ENCODE measurements around the gene OR6Q1.

OR6Q1 gene

DNA sequence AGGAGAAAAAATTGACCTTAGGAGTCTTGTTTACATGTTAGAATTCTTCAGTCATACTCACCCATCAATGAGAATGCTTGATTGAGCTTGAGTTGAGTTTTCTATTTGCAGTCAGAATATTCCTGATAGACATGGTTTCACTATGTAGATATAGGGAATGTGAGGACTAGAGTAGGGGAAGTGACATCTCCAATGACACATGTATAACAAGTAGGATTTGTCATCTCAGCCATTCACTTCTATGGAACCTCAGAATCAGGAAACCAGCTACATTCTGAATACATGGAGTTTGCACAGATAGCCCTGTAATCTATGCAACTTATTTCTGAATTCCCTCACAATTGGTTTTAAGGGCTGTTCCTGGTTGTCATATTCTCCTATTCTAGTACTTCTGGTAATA, 27.2 kb upstream of the OR6Q1 start:
- TF ChIP-seq, protein P1, sequence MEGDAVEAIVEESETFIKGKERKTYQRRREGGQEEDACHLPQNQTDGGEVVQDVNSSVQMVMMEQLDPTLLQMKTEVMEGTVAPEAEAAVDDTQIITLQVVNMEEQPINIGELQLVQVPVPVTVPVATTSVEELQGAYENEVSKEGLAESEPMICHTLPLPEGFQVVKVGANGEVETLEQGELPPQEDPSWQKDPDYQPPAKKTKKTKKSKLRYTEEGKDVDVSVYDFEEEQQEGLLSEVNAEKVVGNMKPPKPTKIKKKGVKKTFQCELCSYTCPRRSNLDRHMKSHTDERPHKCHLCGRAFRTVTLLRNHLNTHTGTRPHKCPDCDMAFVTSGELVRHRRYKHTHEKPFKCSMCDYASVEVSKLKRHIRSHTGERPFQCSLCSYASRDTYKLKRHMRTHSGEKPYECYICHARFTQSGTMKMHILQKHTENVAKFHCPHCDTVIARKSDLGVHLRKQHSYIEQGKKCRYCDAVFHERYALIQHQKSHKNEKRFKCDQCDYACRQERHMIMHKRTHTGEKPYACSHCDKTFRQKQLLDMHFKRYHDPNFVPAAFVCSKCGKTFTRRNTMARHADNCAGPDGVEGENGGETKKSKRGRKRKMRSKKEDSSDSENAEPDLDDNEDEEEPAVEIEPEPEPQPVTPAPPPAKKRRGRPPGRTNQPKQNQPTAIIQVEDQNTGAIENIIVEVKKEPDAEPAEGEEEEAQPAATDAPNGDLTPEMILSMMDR (IDR thresholded peaks at IDR 0.05; ENCODE audit: extremely low read depth, insufficient read depth, missing control alignments): no peak
- in situ Hi-C loops (cut with MboI; ENCODE audit: low pct_unique_long_range_greater_than_20kb, low sequenced_read_pairs, unreplicated experiment): no loop called here

DNA sequence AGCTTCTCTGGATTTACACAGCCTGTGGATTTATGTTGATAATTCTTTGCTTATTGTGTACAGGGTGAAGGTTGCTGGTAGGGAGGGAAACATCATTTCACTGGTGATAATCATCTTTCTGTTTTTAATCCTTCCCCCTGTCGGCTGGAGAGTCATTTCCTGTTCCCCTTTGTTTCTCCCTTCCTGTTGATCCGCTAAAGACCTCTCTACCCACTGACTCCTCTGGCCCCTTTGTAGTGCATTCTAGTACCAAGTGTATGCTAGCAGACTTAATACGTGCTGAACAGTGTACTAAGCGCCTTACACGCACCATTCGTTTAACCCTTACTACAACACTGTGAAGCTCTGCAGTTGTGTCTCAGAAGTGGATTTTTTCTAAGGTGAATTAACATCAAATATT, 26.1 kb upstream of the OR6Q1 start:
- TF ChIP-seq, protein P1 (IDR thresholded peaks at IDR 0.05; ENCODE audit: extremely low read depth, insufficient read depth, missing control alignments): no peak
- DNase-seq (ENCODE audit: low spot score): no peak
- in situ Hi-C loops (cut with MboI; ENCODE audit: low pct_unique_long_range_greater_than_20kb, low sequenced_read_pairs, unreplicated experiment): no loop called here

More for the DNA sequence above, 27.2 kb upstream of the OR6Q1 start:
- DNase-seq (ENCODE audit: low spot score): no peak

DNA sequence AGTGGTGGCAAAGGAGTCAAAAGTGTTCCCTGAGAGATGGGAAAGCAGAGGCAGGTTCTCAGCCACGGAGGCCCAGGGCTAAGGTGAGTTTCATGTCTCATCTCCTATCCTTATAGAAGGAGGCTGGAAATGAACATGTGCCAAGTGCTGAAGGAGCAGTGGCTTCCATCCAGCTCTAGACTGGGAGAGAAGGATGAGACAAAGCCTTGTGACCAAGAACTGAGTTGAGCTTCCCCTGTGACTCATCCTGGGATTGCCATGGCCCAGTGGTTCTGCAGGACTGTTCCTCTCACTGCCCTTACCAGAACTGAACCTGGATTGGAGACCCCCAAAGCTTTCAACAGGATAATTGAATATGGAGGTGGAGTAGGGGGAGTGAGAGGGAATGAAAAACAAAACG, 23.8 kb upstream of the OR6Q1 start:
- in situ Hi-C loops (cut with MboI; ENCODE audit: low pct_unique_long_range_greater_than_20kb, low sequenced_read_pairs, unreplicated experiment): no loop called here
- no peak for DNase-seq (ENCODE audit: low spot score)

DNA sequence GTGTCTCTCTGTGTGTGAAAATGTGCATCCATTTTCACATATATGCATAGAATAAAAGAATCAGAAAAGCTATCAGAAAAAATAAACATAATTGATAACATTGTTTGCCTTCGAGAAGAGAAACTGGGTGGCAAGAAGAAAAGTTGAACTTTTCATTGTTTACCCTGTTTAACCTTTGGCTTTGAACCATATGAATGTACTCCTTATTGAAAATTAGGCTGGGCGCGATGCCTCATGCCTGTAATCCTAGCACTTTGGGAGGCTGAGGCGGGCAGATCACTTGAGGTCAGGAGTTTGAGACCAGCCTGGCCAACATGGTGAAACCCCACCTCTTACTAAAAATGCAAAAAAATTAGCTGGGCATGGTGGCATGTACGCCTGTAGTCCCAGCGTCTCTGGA, 19.0 kb upstream of the OR6Q1 start:
- in situ Hi-C loops (cut with MboI; ENCODE audit: low pct_unique_long_range_greater_than_20kb, low sequenced_read_pairs, unreplicated experiment): no loop called here
- TF ChIP-seq, protein P1 (IDR thresholded peaks at IDR 0.05; ENCODE audit: extremely low read depth, insufficient read depth, missing control alignments): no peak
- DNase-seq (ENCODE audit: low spot score): no peak

More for the DNA sequence above, 23.8 kb upstream of the OR6Q1 start:
- TF ChIP-seq, protein P1 (IDR thresholded peaks at IDR 0.05; ENCODE audit: extremely low read depth, insufficient read depth, missing control alignments): no peak

DNA sequence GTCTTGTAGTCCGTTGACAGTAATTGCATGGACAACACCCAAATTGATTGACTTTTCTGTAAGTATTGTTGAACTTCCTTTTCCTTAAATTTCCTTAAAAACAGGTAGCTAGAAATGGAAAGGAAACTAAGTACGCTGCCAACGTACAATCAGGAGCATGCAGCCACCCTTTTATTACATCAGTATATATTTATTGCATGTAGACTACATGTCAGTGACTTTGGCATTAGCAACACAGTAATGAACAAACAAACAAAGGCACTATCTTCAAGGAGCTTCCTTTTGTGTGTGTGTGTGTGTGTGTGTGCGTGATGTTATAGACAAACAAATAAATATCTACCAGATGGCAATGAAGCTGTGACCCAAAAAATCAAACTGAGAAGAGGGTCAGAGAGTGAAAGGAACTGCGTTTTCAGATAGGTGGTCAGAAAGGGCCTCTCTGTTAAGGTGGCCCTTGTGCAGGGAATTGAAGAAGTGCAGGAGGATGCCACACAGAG, 7.3 kb upstream of the OR6Q1 start, which contains the start of gene OR9Q1:
Gene OR9Q1, plus strand, starts transcription at position 447 of the 497 bp plus-strand sequence. CDS start 155,564 bp downstream, outside the sequence.
- DNase-seq (ENCODE audit: low spot score): no peak
- in situ Hi-C loops (cut with MboI; ENCODE audit: low pct_unique_long_range_greater_than_20kb, low sequenced_read_pairs, unreplicated experiment): no loop called here
- TF ChIP-seq, protein P1 (IDR thresholded peaks at IDR 0.05; ENCODE audit: extremely low read depth, insufficient read depth, missing control alignments): no peak

DNA sequence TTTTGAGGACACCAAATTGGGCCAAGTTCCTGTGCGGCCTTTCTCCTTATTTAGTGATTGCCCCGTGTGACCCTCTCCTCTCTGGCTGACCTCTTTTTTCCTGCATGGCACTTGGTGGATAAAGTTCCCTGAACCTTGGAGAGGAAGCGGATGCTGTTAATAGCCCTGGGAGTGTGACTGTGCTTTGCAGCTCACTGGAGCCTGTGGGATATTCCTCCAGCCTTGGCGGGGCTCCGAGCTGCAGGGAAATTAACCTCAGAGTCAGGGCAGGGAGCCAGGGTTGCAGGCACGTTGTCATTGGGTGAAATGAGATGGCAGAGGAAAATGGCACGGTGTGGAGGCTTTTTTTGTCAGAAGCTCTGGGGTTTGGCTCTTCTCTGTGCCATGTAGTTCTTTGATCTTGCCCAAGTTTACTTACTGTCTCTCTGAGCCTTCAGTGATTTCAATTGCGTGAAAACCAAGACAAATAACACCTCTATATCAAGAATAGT, 6.1 kb upstream of the OR6Q1 start:
- in situ Hi-C loops (cut with MboI; ENCODE audit: low pct_unique_long_range_greater_than_20kb, low sequenced_read_pairs, unreplicated experiment): no loop called here
- TF ChIP-seq, protein P1 (IDR thresholded peaks at IDR 0.05; ENCODE audit: extremely low read depth, insufficient read depth, missing control alignments): no peak
- DNase-seq (ENCODE audit: low spot score): no peak
